GM23248 (cell line): Measurements from ENCODE around the gene BPIFB6. TPM values are rescaled to one million over a fixed set of nuclear protein-coding genes. Genes with fewer than 3 reads are reported as not detected.

ENCODE experiments used
- DNase-seq: peaks from one replicate; pipeline ENCODE4 v3.0.0-alpha.2; 2015
- H2AFZ ChIP-seq: fragments of 200-600 bp; sonication (generic); 2 replicates; pipeline ENCODE4 v1.6.1; 2016; ENCODE audit warnings: antibody characterized with exemption
- H3F3A ChIP-seq: fragments of 200-600 bp; sonication (generic); 2 replicates; pipeline ENCODE4 v1.6.1; 2016; ENCODE audit warnings: mild to moderate bottlenecking, antibody characterized with exemption, mixed run types; ENCODE audit not compliant: insufficient read depth
- H3K27ac ChIP-seq: fragments of 200-600 bp; sonication (generic); 2 replicates; pipeline ENCODE4 v1.5.1; 2016; ENCODE audit warnings: mild to moderate bottlenecking
- H3K27me3 ChIP-seq: fragments of 200-600 bp; sonication (generic); replicated peaks from 2 replicates; pipeline ENCODE4 v1.6.1; 2016; ENCODE audit warnings: mild to moderate bottlenecking; ENCODE audit not compliant: insufficient read depth
- H3K36me3 ChIP-seq: fragments of 200-600 bp; sonication (generic); 2 replicates; pipeline ENCODE4 v1.6.1; 2016; ENCODE audit warnings: low read depth, mild to moderate bottlenecking
- H3K4me1 ChIP-seq: fragments of 200-600 bp; sonication (generic); 2 replicates; pipeline ENCODE4 v1.6.1; 2016; ENCODE audit warnings: mild to moderate bottlenecking; ENCODE audit not compliant: insufficient read depth
- H3K4me2 ChIP-seq: fragments of 200-600 bp; sonication (generic); one replicate; pipeline ENCODE4 v1.6.1; 2016; ENCODE audit warnings: mild to moderate bottlenecking; ENCODE audit not compliant: unreplicated experiment
- H3K4me3 ChIP-seq: fragments of 200-600 bp; sonication (generic); 2 replicates; pipeline ENCODE4 v1.5.1; 2016; ENCODE audit warnings: mild to moderate bottlenecking
- H3K79me2 ChIP-seq: fragments of 200-600 bp; sonication (generic); 2 replicates; pipeline ENCODE4 v1.6.1; 2016; ENCODE audit warnings: mild to moderate bottlenecking; ENCODE audit not compliant: insufficient read depth
- H3K9ac ChIP-seq: fragments of 200-600 bp; sonication (generic); 2 replicates; pipeline ENCODE4 v1.6.1; 2016; ENCODE audit warnings: mild to moderate bottlenecking
- H3K9me2 ChIP-seq: fragments of 200-600 bp; sonication (generic); 2 replicates; pipeline ENCODE4 v1.6.1; 2016; ENCODE audit warnings: mixed run types, mild to moderate bottlenecking, moderate library complexity; ENCODE audit not compliant: insufficient read depth
- H3K9me3 ChIP-seq: fragments of 200-600 bp; sonication (generic); one replicate; pipeline ENCODE4 v1.6.1; 2017; ENCODE audit warnings: low read depth
- H4K20me1 ChIP-seq: fragments of 200-600 bp; sonication (generic); 2 replicates; pipeline ENCODE4 v1.6.0; 2016; ENCODE audit not compliant: insufficient read depth
- EZH2 ChIP-seq: fragments of 200-600 bp; sonication (generic); IDR thresholded peaks from 2 replicates; pipeline ENCODE4 v1.6.1; 2018; ENCODE audit warnings: antibody characterized with exemption, mild to moderate bottlenecking; ENCODE audit not compliant: insufficient read depth, poor library complexity, severe bottlenecking
- EZH2phosphoT487 ChIP-seq: fragments of 200-600 bp; sonication (generic); IDR thresholded peaks from 2 replicates; pipeline ENCODE4 v1.6.1; 2018; ENCODE audit warnings: antibody characterized with exemption, moderate library complexity, mild to moderate bottlenecking, low read depth; ENCODE audit not compliant: insufficient read depth
- WGBS, 2 experiments: methylation state at CpG; one replicate each; pipeline ENCODE4 v1.1.6; 2015 to 2017; ENCODE audit warnings: low lambda C conversion rate in 2 of 2, low coverage in 1 of 2; ENCODE audit errors: missing lambda C conversion rate in 2 of 2; 5-methylcytosine and 5-hydroxymethylcytosine counted together
- in situ Hi-C: fragments of 300-500 bp; cut with MboI; formaldehyde crosslinking; loops from 2 replicates; pipeline ENCODE4 v1.15.0; 2020
- polyA plus RNA-seq: library from polyadenylated mRNA; unstranded; fragments of >200 nt; fragmentation: Nextera tagmentation; extraction: Ambion mirVana; gene quantifications from 2 replicates; pipeline ENCODE4 v1.2.1, GENCODE V29; 2016
- total RNA-seq: library from RNA; depleted of rRNA; stranded (reverse); fragments of >200 nt; shearing (Covaris generic); gene quantifications from 2 replicates; pipeline ENCODE4 v1.2.3, GENCODE V29; 2014; rRNA removed

Gene BPIFB6
- total and polyA plus RNA-seq, 2 experiments from 2014 or later: not detected

DNA sequence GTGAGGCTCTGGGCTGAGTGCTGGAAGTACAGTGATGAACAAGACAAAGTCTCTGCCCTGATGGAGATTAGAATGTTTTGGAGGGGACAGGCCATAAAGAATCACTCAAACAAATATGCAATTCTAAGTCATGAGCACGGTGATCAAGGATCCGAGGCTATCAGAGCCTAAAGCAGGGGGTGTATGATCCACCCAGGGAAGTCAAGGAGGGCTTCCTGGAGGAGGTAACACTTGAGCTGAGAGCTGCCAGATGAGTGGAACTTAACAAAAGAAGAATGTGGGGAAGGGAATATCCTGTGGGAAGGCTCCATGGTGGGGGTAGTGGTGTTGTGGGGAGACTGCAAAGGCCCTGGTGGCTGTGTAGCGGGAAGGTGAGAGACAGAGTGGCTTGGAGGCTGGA, 60.2 kb downstream of the BPIFB6 start:
- DNase-seq: no peak
- no peak overlapping the region for H3K27ac ChIP-seq
- H3K4me3 ChIP-seq: no peak overlapping the region
- TF ChIP-seq EZH2 (no peak), EZH2phosphoT487 (no peak)
- no peak overlapping the region for H3K4me2 ChIP-seq
- no peaks in the 10 kb centered on the region for H3K79me2 ChIP-seq
- peaks cover 27% of the 10 kb centered on the region for H3K27me3 ChIP-seq
- H3K36me3 ChIP-seq: no peaks in the 10 kb centered on the region
- H3K9me3 ChIP-seq: no peaks in the 10 kb centered on the region
- H2AFZ ChIP-seq: no peak overlapping the region
- H3K9ac ChIP-seq: no peak overlapping the region
- WGBS, 2 experiments: 62 to 73% methylated on average over 3 of the region's 3 CpGs
- H3F3A ChIP-seq: no peaks in the 10 kb centered on the region
- no peaks in the 10 kb centered on the region for H3K9me2 ChIP-seq
- in situ Hi-C loops: no loop called here
- no peaks in the 10 kb centered on the region for H4K20me1 ChIP-seq
- H3K4me1 ChIP-seq: no peaks in the 10 kb centered on the region

DNA sequence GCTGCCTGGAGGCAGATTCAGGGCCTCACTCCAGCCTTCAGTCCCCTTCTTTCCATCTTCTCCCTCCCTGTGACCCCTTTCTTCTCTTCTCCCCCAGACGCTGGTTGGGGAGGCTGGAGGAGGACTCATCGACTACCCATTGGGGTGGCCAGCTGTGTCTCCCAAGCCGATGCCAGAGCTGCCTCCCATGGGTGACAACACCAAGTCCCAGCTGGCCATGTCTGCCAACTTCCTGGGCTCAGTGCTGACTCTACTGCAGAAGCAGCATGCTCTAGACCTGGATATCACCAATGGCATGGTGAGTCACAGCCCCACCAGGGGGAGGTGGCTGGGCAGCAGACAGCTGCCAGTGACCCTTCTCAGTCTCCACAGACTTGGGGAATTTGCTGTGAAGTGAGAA, 60.9 kb downstream of the BPIFB6 start:
- H3K4me2 ChIP-seq: no peak overlapping the region
- no peak overlapping the region for H3K4me3 ChIP-seq
- H3K9ac ChIP-seq: no peak overlapping the region
- no peaks in the 10 kb centered on the region for H3K9me2 ChIP-seq
- H3K36me3 ChIP-seq: no peaks in the 10 kb centered on the region
- 27 to 57% methylated on average over 3 of the region's 3 CpGs for WGBS, 2 experiments
- H3K27me3 ChIP-seq: peaks cover 27% of the 10 kb centered on the region
- H3K4me1 ChIP-seq: no peaks in the 10 kb centered on the region
- in situ Hi-C loops: no loop called here
- H3F3A ChIP-seq: no peaks in the 10 kb centered on the region
- no peak overlapping the region for H2AFZ ChIP-seq
- no peaks in the 10 kb centered on the region for H3K9me3 ChIP-seq
- no peak for DNase-seq
- H3K79me2 ChIP-seq: no peaks in the 10 kb centered on the region
- TF ChIP-seq EZH2 (no peak), EZH2phosphoT487 (no peak)
- no peaks in the 10 kb centered on the region for H4K20me1 ChIP-seq
- no peak overlapping the region for H3K27ac ChIP-seq

DNA sequence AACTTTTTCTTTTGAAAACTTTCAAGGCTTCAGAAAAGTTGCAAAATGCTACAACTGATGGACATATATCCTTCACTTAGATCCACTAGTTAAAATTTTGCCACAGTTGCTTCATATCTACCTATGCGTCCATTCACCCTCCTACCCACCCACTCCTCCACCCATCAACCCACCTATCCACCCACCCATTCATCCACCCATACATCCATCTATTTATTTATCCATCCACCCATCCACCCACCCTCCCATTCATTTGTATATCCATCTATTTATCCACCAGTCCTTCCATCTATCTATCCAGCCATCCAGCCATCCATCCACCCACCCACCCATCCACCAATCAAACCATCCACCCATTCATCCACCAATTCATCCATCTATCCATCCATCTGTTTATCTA, 61.6 kb downstream of the BPIFB6 start:
- no peak for DNase-seq
- Histone ChIP-seq H3F3A (no peaks in the 10 kb centered on the region), H3K4me1 (no peaks in the 10 kb centered on the region), H3K4me2 (no peak overlapping the region), H3K9me2 (no peaks in the 10 kb centered on the region), H3K79me2 (no peaks in the 10 kb centered on the region), H4K20me1 (no peaks in the 10 kb centered on the region), H3K27ac (no peak overlapping the region), H3K36me3 (no peaks in the 10 kb centered on the region), H3K27me3 (peaks cover 22% of the 10 kb centered on the region), H3K4me3 (no peak overlapping the region), H2AFZ (no peak overlapping the region), H3K9me3 (no peaks in the 10 kb centered on the region), H3K9ac (no peak overlapping the region)
- TF ChIP-seq EZH2phosphoT487 (no peak), EZH2 (no peak)
- WGBS, 2 experiments: 57% methylated on average over 1 of the region's 1 CpG; no CpG with 5 or more reads in 1 of the 2 experiments
- in situ Hi-C loops: no loop called here

DNA sequence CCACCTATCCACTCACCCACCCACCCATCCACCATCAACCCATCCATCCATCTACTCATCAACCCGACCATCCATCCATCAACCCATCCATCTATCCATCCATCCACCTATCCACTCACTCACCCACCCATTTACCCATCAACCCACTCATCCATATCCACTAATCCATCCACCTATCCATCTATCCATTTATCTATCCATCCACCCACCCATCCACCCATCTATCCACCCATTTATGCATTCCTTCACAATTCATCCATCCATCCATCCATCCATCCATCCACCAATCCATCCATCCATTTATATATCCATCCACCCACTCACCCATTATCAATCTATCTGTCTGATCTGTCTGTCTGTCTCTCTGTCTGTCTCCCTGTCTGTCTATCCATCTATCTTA, 62.1 kb downstream of the BPIFB6 start:
- in situ Hi-C loops: no loop called here
- Histone ChIP-seq H3K4me2 (no peak overlapping the region), H3K9me2 (no peaks in the 10 kb centered on the region), H3K79me2 (no peaks in the 10 kb centered on the region), H4K20me1 (no peaks in the 10 kb centered on the region), H3F3A (no peaks in the 10 kb centered on the region), H3K9ac (no peak overlapping the region), H3K27ac (no peak overlapping the region), H3K4me1 (no peaks in the 10 kb centered on the region), H3K27me3 (peaks cover 17% of the 10 kb centered on the region), H3K9me3 (no peaks in the 10 kb centered on the region), H3K4me3 (no peak overlapping the region), H2AFZ (no peak overlapping the region), H3K36me3 (no peaks in the 10 kb centered on the region)
- WGBS, 2 experiments: 22% methylated on average over 1 of the region's 1 CpG; no CpG with 5 or more reads in 1 of the 2 experiments
- DNase-seq: no peak
- TF ChIP-seq EZH2: no peak
- no peak for TF ChIP-seq EZH2phosphoT487

Other genes with a start within 250 kb of the BPIFB6 start
- gene MAPRE1, start 211.7 kb upstream of the BPIFB6 start, total RNA-seq: 91.3 and 94.8 TPM in 2 replicates
- 77.4 and 82.8 TPM in 2 replicates for gene MAPRE1, start 211.7 kb upstream of the BPIFB6 start, polyA plus RNA-seq
- 0.13 TPM in 1 of 2 replicates, not detected in the other for gene EFCAB8, start 172.7 kb upstream of the BPIFB6 start, total RNA-seq
- not detected in 2 replicates for gene EFCAB8, start 172.7 kb upstream of the BPIFB6 start, polyA plus RNA-seq
- not detected in 2 replicates for gene SUN5, start 27.2 kb upstream of the BPIFB6 start, total RNA-seq
- not detected in 2 replicates for gene SUN5, start 27.2 kb upstream of the BPIFB6 start, polyA plus RNA-seq
- gene BPIFB2, start 23.9 kb upstream of the BPIFB6 start, total RNA-seq: not detected in 2 replicates
- gene BPIFB2, start 23.9 kb upstream of the BPIFB6 start, polyA plus RNA-seq: not detected in 2 replicates
- not detected in 2 replicates for gene BPIFB3, start 22.3 kb downstream of the BPIFB6 start, total RNA-seq
- not detected in 2 replicates for gene BPIFB3, start 22.3 kb downstream of the BPIFB6 start, polyA plus RNA-seq
- not detected in 2 replicates for gene BPIFB4, start 48.0 kb downstream of the BPIFB6 start, total RNA-seq
- gene BPIFB4, start 48.0 kb downstream of the BPIFB6 start, polyA plus RNA-seq: not detected in 2 replicates
- not detected in 2 replicates for gene BPIFA2, start 136.5 kb downstream of the BPIFB6 start, total RNA-seq
- not detected in 2 replicates for gene BPIFA2, start 136.5 kb downstream of the BPIFB6 start, polyA plus RNA-seq
- not detected in 2 replicates for gene BPIFA3, start 185.7 kb downstream of the BPIFB6 start, total RNA-seq
- not detected in 2 replicates for gene BPIFA3, start 185.7 kb downstream of the BPIFB6 start, polyA plus RNA-seq
- not detected in 2 replicates for gene BPIFA1, start 204.3 kb downstream of the BPIFB6 start, total RNA-seq
- gene BPIFA1, start 204.3 kb downstream of the BPIFB6 start, polyA plus RNA-seq: not detected in 2 replicates